Progenitor cell of endocrine pancreas (in vitro differentiated cells): ENCODE data around the gene ADCK2. TPM values are rescaled to one million over a fixed set of nuclear protein-coding genes. Genes with fewer than 3 reads are reported as not detected.
"Not testable (repeated sequence)": the region's sequence is repeated elsewhere in the genome, so short reads cannot be mapped to it uniquely, and the experiment has no call there.

Experiments used
- DNase-seq: peaks from one replicate; pipeline ENCODE4 v3.0.0; 2021; ENCODE audit warnings: low spot score; ENCODE audit not compliant: unreplicated experiment
- H3K27ac Mint-ChIP-seq: 2 replicates; pipeline ENCODE4 v1.8.0; 2021; ENCODE audit warnings: mild to moderate bottlenecking, moderate library complexity, mixed read lengths
- H3K27me3 Mint-ChIP-seq: 2 replicates; pipeline ENCODE4 v1.8.0; 2021; ENCODE audit warnings: mixed read lengths
- H3K36me3 Mint-ChIP-seq: 2 replicates; pipeline ENCODE4 v1.8.0; 2022; ENCODE audit warnings: mixed read lengths; ENCODE audit not compliant: insufficient read depth
- H3K4me1 Mint-ChIP-seq: 2 replicates; pipeline ENCODE4 v1.8.0; 2021; ENCODE audit warnings: low read depth, mixed read lengths
- H3K4me3 Mint-ChIP-seq: 2 replicates; pipeline ENCODE4 v1.8.0; 2021; ENCODE audit warnings: low read depth, mild to moderate bottlenecking, moderate library complexity, mixed read lengths
- H3K9me3 Mint-ChIP-seq: 2 replicates; pipeline ENCODE4 v1.8.0; 2021; ENCODE audit warnings: low read depth, mixed read lengths
- CTCF ChIP-seq: fragments of 200-600 bp; sonication (generic); IDR thresholded peaks from one replicate; pipeline ENCODE4 v1.5.0; 2021; ENCODE audit warnings: antibody characterized with exemption, mild to moderate bottlenecking; ENCODE audit not compliant: unreplicated experiment
- total RNA-seq: library from RNA; stranded (reverse); gene quantifications from 2 replicates; pipeline ENCODE4 v1.2.1, GENCODE V29; 2021

The ADCK2 gene
- total RNA-seq, 1 donor from 2014 or later, result 21.9 TPM

- peaks cover 6% of the 10 kb centered on the region for H3K27me3 Mint-ChIP-seq
- no peak for TF ChIP-seq CTCF
- H3K9me3 Mint-ChIP-seq, result no peaks in the 10 kb centered on the region
- H3K4me3 Mint-ChIP-seq, result no peak overlapping the region
- no peaks in the 10 kb centered on the region for H3K36me3 Mint-ChIP-seq
- no peak overlapping the region for H3K27ac Mint-ChIP-seq
- no peak for DNase-seq
- H3K4me1 Mint-ChIP-seq, result peaks cover 8% of the 10 kb centered on the region
Measured at GRCh38 chr7:140655511-140656408, 17.0 kb upstream of the ADCK2 start.

- Mint-ChIP-seq H3K27me3 (peaks cover 6% of the 10 kb centered on the region), H3K4me1 (peaks cover 10% of the 10 kb centered on the region), H3K9me3 (no peaks in the 10 kb centered on the region), H3K4me3 (no peak overlapping the region), H3K36me3 (no peaks in the 10 kb centered on the region), H3K27ac (no peak overlapping the region)
- no peak for DNase-seq
- no peak for TF ChIP-seq CTCF
Measured at GRCh38 chr7:140656548-140657515, 15.9 kb upstream of the ADCK2 start.

GRCh38 chr7:140657891-140658290, 14.9 kb upstream of the ADCK2 start:
- no peak overlapping the region for H3K4me3 Mint-ChIP-seq
- no peaks in the 10 kb centered on the region for H3K9me3 Mint-ChIP-seq
- H3K36me3 Mint-ChIP-seq, result no peaks in the 10 kb centered on the region
- peaks cover 10% of the 10 kb centered on the region for H3K4me1 Mint-ChIP-seq
- peaks cover 6% of the 10 kb centered on the region for H3K27me3 Mint-ChIP-seq
- H3K27ac Mint-ChIP-seq, result no peak overlapping the region
- no peak for DNase-seq
- TF ChIP-seq CTCF, result no peak

DNA sequence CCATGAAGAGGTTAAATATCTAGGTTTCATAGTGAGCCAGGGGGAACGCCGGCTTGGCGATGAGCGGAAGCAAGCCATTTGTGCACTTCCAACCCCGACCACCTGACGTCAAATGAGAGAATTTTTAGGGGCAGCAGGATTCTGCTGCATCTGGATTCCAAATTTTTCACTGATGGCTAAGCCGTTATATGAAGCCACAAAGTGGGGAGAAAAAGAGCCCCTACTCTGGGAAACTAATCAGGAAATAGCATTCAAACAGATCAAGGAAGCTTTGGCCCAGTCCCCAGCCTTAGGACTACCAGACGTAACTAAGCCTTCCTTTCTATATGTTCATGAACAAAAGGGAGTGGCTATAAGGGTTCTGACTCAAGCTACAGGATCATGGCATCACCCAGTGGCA, 12.9 kb upstream of the ADCK2 start:
- Mint-ChIP-seq H3K9me3 (no peaks in the 10 kb centered on the region), H3K36me3 (no peaks in the 10 kb centered on the region), H3K27me3 (peaks cover 6% of the 10 kb centered on the region), H3K27ac (no peak overlapping the region), H3K4me3 (no peak overlapping the region), H3K4me1 (peaks cover 9% of the 10 kb centered on the region)
- TF ChIP-seq CTCF, result no peak
- no peak for DNase-seq

DNA sequence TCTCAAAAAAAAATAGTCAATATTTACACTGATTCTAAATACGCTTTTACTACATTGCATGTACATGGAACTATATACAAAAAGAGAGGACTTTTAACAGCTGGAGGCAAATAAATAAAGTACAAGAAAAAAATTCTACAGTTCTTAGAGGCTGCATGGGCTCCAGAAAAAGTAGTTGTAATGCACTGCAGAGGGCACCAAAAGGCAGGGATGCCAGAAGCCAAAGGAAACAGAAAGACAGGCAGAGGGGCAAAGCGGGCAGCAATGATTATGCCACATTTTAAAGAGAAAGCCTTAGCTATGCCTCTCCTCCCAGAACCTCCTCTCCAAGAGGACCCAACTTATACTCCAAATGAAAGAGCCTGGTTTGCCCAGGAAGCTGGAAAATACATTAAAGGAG, 11.6 kb upstream of the ADCK2 start:
- Mint-ChIP-seq H3K4me1 (peaks cover 9% of the 10 kb centered on the region), H3K9me3 (no peaks in the 10 kb centered on the region), H3K27me3 (peaks cover 3% of the 10 kb centered on the region), H3K36me3 (no peaks in the 10 kb centered on the region), H3K4me3 (no peak overlapping the region), H3K27ac (no peak overlapping the region)
- DNase-seq, result no peak
- no peak for TF ChIP-seq CTCF

DNA sequence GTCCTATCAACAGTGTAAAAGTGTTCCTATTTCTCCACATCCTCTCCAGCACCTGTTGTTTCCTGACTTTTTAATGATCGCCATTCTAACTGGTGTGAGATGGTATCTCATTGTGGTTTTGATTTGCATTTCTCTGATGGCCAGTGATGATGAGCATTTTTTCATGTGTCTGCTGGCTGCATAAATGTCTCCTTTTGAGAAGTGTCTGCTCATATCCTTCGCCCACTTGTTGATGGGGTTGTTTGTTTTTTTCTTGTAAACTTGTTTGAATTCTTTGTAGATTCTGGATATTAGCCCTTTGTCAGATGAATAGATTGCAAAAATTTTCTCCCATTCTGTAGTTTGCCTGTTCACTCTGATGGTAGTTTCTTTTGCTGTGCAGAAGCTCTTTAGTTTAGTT, 9.8 kb upstream of the ADCK2 start:
- not testable (repeated sequence) for H3K9me3 Mint-ChIP-seq, H3K4me1 Mint-ChIP-seq, H3K36me3 Mint-ChIP-seq, DNase-seq, H3K27ac Mint-ChIP-seq, H3K4me3 Mint-ChIP-seq, H3K27me3 Mint-ChIP-seq
